Activated CD4-positive, CD25-positive, alpha-beta regulatory T cell treated with anti-CD3 and anti-CD28 coated beads, Interleukin-2, amount 50 U/mL, for 72 hours (primary cell): ENCODE results near the gene COQ2.
"Not testable (repeated sequence)": the region's sequence is repeated elsewhere in the genome, so short reads cannot be mapped to it uniquely, and the experiment has no call there.

ENCODE experiments used
- DNase-seq: peaks from one replicate; pipeline ENCODE4 v3.0.0; 2021

COQ2 gene

DNA sequence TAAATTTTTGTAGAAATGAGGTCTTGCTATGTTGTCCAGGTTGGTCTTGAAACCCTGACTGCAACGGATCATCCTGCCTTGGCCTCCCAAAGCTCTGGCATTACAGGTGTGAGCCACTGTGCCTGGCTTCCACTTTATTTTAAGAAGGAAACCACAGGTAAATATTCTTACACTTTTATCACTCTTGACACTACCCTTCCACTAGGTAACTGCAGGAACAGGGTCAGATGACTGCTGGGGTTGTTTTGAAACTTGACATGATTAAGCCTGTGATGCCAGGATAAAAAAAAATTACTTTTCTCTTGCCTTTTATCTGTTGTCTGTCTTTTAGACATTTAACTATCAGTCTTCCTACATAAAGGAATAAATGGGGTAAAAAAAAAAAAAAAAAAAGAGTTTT, 43.5 kb downstream of the COQ2 start:
- no peak for DNase-seq

DNA sequence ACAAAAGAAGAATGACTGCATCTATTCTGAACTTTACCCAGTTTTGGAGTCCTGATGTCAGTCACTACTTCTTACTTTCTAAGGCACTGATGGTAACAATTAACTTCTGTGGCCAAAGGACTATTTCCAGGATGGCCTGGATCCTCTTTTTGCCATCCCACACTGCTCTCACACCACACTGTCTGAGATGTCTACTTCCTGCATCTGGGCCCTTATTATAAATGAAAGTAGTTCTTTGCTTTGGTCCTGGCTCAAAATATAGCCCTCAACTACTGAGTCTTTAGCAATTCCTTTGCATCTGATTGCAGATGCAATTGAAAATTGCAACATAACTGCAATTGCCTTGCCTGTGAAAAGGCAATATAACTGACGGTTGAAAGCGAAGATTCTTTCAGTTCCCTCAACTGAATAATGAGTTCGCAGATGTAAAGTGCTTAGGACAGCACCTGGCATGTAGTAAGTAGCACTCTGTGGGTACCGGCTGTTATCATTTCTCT, 44.2 kb downstream of the COQ2 start:
- no peak for DNase-seq

DNA sequence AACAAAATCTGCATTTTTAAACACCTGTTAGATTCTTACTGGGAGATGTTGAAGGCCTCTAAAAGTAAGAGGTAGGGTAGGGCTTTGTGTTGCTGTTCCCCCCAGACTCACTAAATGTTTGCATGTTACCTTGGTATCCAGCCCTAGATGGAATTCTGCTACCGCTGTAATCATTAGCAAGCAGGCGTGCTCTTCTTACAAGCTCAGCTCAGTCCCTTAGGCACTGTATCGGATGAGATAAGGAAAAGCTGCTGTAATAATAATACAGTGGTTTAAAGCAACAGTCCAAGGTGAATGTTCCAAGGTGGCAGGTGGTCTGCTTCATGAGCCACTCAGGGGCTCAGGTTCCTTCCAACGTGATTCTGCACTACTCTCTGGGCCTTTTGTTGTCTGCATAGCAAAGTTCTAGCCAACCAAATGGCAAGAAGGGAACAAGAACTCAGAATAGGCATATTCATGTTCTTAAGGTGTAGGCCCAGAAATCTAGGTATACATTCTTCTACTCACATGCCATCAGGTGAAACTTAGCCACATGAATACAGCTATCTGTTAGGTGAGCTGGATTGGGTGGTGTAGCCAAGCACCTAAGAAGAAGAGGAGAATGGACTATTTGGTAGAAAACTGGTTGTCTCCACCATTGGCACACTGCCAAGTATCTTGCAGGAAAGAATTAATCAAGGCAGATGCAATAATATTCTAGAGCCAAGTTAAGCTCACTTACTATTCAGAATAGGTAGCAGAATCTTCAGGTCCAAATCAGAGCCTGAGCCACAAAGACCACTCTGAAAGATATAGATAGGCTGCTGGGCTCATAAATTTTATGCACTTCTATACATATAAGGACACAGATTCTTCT, 46.0 kb downstream of the COQ2 start:
- no peak for DNase-seq

DNA sequence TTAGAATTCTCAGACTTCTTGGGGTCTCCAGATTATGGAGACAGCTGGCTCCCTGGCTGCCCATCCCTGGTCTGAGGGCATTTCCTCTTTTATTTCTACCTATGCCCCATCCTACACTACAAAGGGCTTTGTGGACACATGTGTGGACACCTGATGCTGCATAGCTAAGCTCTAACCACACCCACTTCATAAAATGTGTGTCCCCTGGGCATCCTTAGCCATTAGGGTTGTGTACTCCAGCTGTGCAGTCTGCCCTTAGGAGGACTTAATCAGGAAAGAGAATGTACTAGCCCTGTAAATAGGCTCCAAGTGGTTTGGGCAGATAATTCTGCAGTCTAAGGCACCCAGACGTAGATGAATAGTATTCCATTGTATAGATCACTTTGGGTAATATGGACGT, 47.0 kb downstream of the COQ2 start:
- no peak for DNase-seq

DNA sequence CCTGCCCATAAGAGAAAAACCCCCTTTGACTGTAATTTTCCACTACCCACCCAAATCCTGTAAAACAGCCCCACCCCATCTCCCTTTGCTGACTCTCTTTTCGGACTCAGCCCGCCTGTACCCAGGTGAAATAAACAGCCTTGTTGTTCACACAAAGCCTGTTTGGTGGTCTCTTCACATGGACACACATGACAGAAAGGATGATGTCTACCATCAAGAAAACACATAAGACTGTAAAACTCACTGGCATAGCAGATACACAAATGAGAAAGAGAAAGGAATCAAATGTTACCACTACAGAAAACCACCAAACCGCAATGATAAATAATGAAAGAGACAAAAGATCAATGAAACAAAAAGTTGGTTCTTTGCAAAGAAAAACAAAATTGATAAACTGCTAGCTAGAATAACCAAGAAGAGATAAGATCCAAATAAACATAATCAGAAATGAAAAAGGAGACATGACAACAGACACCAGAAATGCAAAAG, 48.9 kb downstream of the COQ2 start:
- not testable (repeated sequence) for DNase-seq

DNA sequence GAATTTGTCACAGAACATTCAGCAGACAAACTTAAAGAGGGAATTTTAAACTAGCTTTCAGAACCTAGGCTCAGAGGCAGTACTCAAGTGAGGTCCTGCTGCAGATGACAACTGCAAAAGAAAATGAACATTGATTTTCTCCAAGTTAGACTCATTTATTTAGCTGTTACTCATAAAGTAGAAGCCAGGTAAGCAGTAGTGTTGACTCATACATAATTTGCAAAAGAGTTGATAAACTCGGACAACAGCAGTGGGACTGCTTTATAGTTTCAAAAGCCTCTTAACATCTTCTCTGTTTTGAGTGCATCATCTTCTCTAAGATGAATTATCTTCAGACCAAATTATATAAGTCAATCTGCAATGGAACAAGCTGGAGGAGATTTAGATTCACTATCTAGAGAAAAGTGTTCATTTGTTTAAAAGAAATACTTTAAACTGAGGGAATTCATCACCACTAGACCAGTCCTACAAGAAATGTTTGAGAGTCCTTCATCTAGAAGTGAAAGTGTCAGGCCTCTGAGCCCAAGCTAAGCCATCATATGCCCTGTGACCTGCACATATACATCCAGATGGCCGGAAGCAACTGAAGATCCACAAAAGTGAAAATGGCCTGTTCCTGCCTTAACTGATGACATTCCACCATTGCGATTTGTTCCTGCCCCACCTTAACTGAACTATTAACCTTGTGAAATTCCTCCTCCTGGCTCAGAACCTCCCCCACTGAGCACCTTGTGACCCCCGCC, 49.5 kb downstream of the COQ2 start:
- no peak for DNase-seq

DNA sequence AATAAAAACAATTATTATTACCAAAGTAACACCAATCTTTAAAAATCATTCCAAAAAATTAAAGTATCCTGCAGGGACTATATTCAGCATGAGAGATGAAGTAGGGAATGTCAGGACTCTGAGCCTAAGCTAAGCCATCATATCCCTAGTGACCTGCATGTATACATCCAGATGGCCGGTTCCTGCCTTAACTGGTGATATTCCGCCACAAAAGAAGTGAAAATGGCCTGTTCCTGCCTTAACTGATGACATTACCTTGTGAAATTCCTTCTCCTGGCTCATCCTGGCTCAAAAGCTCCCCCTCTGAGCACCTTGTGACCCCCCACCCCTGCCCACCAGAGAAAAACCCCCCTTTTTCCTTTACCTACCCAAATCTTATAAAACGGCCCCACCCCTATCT, 50.2 kb downstream of the COQ2 start:
- DNase-seq: not testable (repeated sequence)

DNA sequence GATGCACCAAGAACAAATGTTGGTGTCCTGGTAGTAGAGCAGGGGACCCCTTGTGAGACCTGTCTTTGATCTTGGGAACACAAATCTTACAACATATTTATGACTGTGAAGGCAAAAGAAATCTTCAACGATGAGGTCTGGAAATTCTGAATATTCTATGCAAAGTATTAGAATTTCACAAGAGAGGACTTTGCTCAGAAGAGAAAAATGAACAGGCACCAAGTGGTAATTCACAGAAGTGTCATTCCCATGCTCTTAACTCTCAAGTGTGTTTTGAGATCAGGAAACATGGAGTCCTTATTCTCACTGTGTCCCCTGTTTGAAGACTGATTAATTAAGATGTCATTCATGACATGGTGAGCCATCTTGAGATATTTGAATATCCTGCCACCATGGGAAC, 52.5 kb downstream of the COQ2 start:
- DNase-seq: no peak

DNA sequence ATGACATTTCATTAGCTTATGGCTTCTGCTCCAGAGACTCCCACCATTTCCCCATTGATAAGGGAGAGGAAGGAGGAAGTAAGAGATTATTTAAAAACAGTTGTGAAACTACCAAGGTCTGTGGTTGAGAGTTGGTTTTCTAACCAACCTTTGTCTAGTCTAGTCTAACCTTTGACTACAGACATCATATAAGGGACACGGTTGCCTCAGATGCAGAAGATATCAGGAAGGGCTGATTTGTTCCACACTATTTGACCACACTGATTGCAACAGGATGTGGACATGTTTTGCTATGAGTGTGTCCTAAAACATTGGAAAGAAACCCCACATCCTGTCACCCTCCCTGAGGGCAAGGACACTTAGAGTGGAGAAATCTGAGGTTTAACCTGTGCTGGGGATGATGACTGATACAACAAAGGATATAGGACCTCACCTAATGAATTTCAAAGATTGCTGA, 53.0 kb downstream of the COQ2 start:
- no peak for DNase-seq

DNA sequence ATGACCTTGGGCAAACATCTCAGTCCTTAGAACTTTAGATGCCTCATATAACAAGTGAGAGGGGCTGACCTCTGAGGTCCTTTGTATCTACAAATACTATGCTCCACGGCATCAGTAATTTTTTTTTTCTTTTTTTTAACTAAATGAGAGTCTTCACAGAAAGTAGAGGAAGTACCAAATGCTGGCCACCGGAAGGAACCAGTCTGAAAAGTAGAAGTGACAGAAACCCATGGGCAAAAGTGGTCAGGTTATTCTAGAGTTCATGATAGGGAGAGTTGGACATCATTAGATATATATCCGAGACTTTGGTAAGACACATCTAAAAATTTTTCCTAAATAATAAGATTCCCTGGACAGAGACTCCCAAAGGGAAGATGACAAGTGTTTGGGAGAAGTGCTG, 53.7 kb downstream of the COQ2 start:
- no peak for DNase-seq

DNA sequence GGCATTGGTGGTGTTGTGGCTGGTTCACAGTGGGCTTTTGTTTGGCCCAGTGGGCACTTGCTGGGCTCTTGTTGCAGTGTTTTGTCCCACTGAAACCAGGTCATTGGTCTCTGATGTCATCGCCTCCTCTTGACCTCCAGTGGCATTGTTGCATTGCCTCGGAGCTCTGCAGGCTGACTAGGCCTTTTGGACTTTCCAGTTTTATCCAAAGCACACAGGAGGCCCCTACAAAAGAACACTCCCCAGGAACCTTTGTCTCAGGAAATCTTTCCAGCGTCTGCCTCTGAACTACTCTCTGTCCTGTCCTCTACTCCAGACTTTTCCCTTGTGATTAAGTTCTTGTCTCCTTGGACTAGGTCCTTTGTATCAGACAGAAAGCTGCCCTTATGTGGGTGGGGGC, 54.8 kb downstream of the COQ2 start:
- DNase-seq: no peak

DNA sequence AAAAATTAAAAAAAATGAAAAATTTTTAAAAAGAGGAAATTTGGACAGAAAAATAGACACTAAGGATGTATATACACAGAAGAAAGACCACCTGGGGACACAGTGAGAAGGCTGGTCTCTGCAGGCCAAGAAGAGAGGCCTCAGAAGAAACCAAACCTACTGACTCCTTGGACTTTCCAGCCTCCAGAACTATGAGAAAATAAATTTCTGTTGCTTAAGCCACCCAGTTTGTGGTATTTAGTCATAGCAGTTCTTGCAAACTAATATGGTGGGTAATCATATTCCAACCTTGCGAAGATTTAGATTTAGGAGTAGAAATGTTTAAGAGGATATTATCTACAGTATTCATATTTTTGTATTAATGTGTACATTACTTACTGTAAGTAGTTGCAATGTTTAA, 56.4 kb downstream of the COQ2 start:
- DNase-seq: no peak

DNA sequence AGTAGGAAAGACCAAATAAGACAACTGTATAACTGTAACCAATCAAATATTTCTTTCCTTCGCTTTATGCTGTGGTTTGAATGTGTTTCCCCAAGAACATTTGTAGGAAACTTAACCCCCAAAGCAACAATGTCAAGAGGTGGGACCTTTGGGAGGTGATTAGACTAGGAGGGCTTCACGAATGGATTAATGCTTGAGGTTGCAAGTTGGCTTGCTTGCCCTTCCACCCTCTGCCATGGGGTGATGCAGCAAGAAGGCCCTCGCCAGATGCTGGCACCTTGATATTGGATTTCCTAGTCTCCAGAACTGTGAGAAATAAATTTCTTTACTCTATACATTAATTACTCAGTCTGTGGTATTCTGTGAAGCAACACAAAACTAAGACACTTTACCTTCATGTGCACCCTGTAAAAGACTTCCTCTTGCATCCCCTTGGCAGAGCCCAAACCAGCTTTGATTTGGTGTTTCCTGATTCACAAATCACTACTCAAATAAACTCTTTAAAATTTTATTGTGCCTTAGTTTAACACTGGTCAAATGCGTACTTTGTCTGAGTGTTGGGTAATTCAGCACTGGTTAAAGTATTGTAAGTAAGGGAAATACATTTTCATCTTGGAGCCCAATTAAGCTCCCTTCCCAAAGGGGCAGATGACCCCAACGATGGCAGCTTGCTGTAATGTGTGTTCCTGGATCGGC, 59.9 kb downstream of the COQ2 start:
- DNase-seq: no peak

DNA sequence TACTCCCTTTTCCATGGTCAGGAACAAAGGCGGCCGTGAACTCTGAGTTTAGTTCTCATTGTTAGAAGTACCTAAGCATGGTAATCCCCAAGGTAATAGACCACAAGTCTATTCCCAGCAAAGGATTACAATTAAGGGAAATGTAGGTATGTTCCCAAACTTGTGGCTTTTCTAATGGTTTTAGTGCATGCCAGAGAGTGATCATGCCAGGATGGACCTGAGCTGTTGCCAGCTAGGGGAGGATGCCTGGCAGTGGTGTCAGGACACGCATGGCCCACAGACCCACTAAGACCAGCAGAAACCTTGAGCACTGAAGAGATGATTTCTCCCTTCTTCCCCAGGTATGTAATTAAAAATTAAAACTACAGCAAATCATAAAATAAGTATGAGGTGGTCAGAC, 60.8 kb downstream of the COQ2 start:
- no peak for DNase-seq

DNA sequence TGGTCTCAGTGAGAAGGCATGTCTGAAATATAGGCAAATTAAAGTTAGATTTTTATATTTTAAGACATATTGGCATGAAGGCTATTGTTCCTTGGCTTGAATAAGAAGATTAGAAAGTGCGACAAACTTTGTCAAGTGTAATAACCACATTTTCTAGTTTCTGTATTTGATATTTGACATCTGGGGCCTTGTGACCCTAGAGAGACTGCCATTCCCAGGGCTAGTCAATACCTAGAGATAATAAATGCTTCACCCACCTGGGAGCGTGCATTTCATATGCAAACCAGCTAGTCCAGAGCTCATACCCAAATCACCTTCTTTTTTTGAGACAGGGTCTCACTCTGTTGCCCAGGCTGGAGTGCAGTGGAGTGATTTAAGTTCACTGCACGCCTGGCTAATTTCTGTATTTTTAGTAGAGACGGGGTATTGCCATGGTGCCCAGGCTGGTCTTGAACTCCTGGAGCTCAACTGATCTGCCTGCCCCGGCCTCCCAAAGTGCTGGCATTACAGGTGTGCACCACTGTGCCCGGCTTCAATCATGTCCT, 62.6 kb downstream of the COQ2 start:
- DNase-seq: no peak

DNA sequence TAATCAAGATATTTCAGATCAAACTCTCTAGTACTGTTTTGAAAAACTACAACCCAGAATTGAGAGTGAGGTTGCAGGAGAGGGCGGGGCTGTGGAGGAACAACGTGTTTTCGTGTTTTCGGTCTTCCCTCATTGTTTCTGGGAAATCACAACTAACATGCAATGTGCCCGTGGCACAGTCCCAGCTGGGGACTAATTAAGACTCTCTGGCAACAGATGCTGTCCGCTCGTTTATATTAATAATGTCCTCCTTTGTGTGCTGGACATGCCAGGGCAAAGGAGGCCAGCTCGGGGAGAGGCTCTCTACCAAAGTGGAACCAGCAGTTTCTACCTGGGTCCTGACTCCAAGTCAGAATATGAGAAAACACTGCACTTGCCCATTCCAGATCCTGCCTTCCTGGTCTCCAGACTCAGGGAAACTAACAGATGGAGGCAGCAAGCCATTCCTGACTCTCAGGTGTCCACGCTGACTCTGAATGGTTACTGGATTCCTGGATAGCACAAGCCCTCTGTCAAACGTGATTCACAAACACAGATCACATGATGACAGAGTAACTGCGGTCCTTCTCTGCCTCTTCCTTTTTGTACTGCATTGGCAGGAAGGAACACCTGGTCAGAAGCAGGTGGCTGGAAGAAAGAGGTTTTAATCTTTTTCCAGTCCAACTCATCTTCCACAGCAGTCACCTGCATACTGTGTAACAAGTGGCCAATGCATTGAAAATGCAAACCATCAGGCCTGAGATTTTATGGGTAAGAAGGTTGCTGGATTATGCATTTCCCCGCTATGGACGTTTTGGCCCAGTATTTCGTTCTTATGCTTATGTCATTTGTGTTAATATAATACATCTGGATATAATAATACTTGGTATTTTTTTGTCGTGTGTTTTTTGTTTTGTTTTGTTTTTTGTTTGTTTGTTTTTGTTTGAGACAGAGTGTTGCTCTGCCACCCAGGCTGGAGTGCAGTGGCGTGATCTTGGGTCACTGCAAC, 65.0 kb downstream of the COQ2 start:
- peak; percentile 36 for DNase-seq

DNA sequence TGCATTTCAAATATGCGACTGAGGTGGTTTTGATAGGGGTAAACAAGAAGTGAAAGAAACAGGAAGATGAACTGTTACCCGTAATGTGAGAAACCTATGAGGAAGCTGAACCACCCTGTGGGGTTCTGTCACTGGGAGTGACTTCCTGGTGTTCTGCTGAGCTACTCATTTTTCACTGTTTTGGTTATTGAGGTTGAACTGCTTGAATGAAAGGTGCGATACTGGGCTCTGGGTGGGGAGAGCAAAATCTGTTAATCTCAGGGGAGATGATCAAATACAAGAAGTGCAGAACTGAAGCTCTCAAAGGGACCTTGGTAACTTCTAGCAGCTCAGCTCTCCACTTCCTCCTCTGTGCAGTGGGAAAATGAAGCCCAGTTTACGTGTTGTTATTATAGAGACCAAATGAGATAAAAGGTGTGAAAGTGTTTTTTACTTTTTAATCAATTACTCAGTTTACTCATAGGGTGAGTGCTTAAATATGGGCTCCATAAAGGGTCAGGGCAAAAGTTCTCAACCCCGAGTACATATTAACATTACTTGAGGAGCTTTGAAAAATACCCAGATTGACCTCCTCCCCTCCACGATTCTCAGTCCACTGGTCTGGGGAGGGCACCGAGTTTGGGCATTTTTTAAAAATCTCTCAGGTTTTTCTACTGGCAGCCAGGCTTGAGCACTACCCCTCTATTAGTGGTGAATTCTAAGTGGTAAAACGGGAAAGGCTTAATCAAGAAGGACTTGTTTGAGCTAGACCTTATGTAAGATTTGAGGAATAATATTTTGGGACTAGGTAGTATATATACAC, 66.7 kb downstream of the COQ2 start:
- DNase-seq: peak; percentile 33

DNA sequence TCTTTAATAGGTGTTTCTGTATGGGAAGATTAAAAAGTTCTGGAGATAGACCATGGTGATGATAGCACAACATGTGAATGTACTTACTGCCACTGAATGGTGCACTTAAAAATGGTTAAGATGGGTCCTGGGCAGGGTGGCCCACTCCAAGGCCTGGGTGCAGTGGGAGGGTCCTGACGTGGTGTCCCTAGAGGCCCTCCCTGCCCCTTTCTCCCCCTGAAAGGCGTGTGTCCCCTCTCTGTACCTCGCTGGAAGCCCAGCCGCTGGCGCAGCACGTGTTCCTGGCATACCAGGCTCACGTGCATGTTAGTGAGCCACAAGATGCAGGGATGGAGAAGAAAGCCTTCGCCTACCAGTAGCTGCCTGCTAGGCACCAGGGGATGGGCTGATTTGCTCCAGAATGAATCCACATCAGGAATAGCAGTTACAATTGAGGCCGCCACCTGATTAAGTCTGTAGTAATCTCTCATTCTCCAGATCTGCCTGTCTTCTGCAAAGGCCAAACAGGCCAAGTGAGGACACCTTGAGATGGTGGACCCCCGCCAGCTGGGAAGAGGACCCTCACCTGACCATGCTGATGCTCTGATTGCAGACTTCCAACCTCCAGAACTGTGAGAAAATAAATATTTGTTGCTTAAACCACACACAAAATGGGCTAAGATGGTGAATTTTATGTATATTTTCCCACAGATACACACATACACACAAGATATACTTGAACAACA, 67.5 kb downstream of the COQ2 start:
- DNase-seq: no peak

DNA sequence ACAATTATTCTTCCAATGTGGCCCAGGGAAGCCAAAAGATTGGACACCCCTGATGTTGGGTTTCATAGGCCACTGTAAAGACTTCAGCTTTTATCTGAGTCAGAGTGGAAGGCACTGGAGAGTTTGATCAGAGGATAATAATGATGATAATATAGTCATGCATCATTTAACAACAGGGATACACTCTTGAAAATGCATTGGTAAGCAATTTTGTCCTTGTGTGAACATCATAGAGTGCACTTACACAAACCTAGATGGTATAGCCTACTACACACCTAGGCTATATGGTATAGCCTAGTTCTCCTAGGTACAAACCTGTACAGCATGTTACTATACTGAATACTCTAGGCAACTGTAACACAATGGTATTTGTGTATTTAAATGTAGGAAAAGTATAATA, 70.5 kb downstream of the COQ2 start:
- no peak for DNase-seq
